Measurements from ENCODE around the gene KLRC2.

- TF ChIP-seq CTCF (IDR thresholded peaks at IDR 0.05; ENCODE audit: low read depth, low read length) (no peak), EZH2phosphoT487 (IDR thresholded peaks at IDR 0.05; ENCODE audit: low read depth) (no peak)
Observed at GRCh38 chr12:10466311-10466710, 30.5 kb upstream of the KLRC2 start.
